ENCODE measurements around the gene ABCA13. TPM values are rescaled to one million over a fixed set of nuclear protein-coding genes. Genes with fewer than 3 reads are reported as not detected.

ABCA13 gene
- total RNA-seq, 1 donor from 2014 or later, result 0.02 TPM

Other genes starting within 250 kb of the ABCA13 start
- gene PKD1L1, start 223.0 kb upstream of the ABCA13 start, total RNA-seq, result 0.11 and 1.1 TPM in 2 replicates
- gene HUS1, start 191.8 kb upstream of the ABCA13 start, total RNA-seq, result 33.8 and 36.6 TPM in 2 replicates
- not detected in 2 replicates for gene SUN3, start 142.4 kb upstream of the ABCA13 start, total RNA-seq
- 0.11 and 0.18 TPM in 2 replicates for gene C7orf57, start 135.9 kb upstream of the ABCA13 start, total RNA-seq
- gene UPP1, start 82.2 kb upstream of the ABCA13 start, total RNA-seq, result 48.9 and 52.9 TPM in 2 replicates

All from activated T-helper 2 cell treated with anti-CD3 and anti-CD28 coated beads, Interferon-gamma antibody, Interleukin-2, Interleukin-4, amounts not matched to agents 10 μg/mL and 5 μg/mL and 100 μg/mL, durations not matched to agents 14 hours and 24 hours and 36 hours (primary cell).